PC-3 (cell line): ENCODE measurements around the gene ZNF423. TPM values are rescaled to one million over a fixed set of nuclear protein-coding genes. Genes with fewer than 3 reads are reported as not detected.

Source experiments
- ATAC-seq: fragments of 200-7000 bp; cut with Tn5 transposase; 2 replicates; pipeline ENCODE4 v1.9.1; 2020; ENCODE audit warnings: mild to moderate bottlenecking, moderate library complexity
- BruUV-seq: library from RNA; stranded (reverse); fragments of 400-500 nt; replicated peaks from 2 replicates; lab custom pipeline; 2021; lab: Mats Ljungman, UMichigan
- CTCF ChIA-PET: fragments of 300-600 bp; sonication (Branson Sonifier 250); formaldehyde crosslinking; loops from one replicate; lab custom pipeline; 2022; ENCODE audit warnings: antibody characterized with exemption; lab: Charles Lee
- POLR2A ChIA-PET: fragments of 300-600 bp; sonication (Branson Sonifier 250); formaldehyde crosslinking; loops from one replicate; lab custom pipeline; 2022; ENCODE audit warnings: antibody characterized with exemption; ENCODE audit not compliant: unreplicated experiment; lab: Charles Lee
- DNase-seq: peaks from one replicate; pipeline ENCODE4 v3.0.0-alpha.2; 2015
- H2AFZ ChIP-seq: fragments of 300-600 bp; sonication (generic); 2 replicates; pipeline ENCODE4 v1.6.0; 2016; ENCODE audit warnings: antibody characterized with exemption, low read length
- H3F3A ChIP-seq: fragments of 300-600 bp; sonication (generic); one replicate; pipeline ENCODE4 v1.6.0; 2017; ENCODE audit warnings: antibody characterized with exemption, low read length, control low read depth, mild to moderate bottlenecking; ENCODE audit not compliant: unreplicated experiment
- H3K27ac ChIP-seq: fragments of 300-600 bp; sonication (generic); 2 replicates; pipeline ENCODE4 v1.5.1; 2016; ENCODE audit warnings: mild to moderate bottlenecking, low read length
- H3K27me3 ChIP-seq: fragments of 300-600 bp; sonication (generic); 2 replicates; pipeline ENCODE4 v1.6.1; 2016; ENCODE audit warnings: low read length, mixed read lengths
- H3K36me3 ChIP-seq: fragments of 300-600 bp; sonication (generic); 2 replicates; pipeline ENCODE4 v1.6.1; 2016; ENCODE audit warnings: low read depth, mixed run types, low read length, mixed read lengths
- H3K4me1 ChIP-seq: fragments of 300-600 bp; sonication (generic); 2 replicates; pipeline ENCODE4 v1.5.1; 2016; ENCODE audit warnings: low read length; ENCODE audit not compliant: insufficient read depth
- H3K4me2 ChIP-seq: fragments of 300-600 bp; sonication (generic); 2 replicates; pipeline ENCODE4 v1.6.0; 2016; ENCODE audit warnings: low read length
- H3K4me3 ChIP-seq: fragments of 300-600 bp; sonication (generic); 2 replicates; pipeline ENCODE4 v1.5.1; 2016; ENCODE audit warnings: mild to moderate bottlenecking, low read length, mixed read lengths
- H3K79me2 ChIP-seq: fragments of 300-600 bp; sonication (generic); 2 replicates; pipeline ENCODE4 v1.6.1; 2017; ENCODE audit warnings: low read length, mixed read lengths
- H3K9ac ChIP-seq: fragments of 300-600 bp; sonication (generic); 2 replicates; pipeline ENCODE4 v1.6.0; 2016; ENCODE audit warnings: mild to moderate bottlenecking, low read length
- H3K9me2 ChIP-seq: fragments of 300-600 bp; sonication (generic); replicated peaks from 2 replicates; pipeline ENCODE4 v1.6.1; 2016; ENCODE audit warnings: mixed run types, low read length, mixed read lengths
- H3K9me3 ChIP-seq: fragments of 300-600 bp; sonication (generic); 2 replicates; pipeline ENCODE4 v1.6.1; 2016; ENCODE audit warnings: low read length, mixed read lengths
- H4K20me1 ChIP-seq: fragments of 300-600 bp; sonication (generic); 2 replicates; pipeline ENCODE4 v1.6.1; 2016; ENCODE audit warnings: low read length, mixed read lengths
- EZH2 ChIP-seq: fragments of 300-600 bp; sonication (generic); IDR thresholded peaks from one replicate; pipeline ENCODE4 v1.6.1; 2017; ENCODE audit warnings: antibody characterized with exemption, mild to moderate bottlenecking, low read length; ENCODE audit not compliant: unreplicated experiment
- EZH2phosphoT487 ChIP-seq: fragments of 300-600 bp; sonication (generic); IDR thresholded peaks from 2 replicates; pipeline ENCODE4 v1.6.1; 2018; ENCODE audit warnings: mild to moderate bottlenecking, antibody characterized with exemption, low read length, borderline replicate concordance
- intact Hi-C: fragments of 100-400 bp; cut with micrococcal nuclease; formaldehyde crosslinking; loops from 2 replicates; pipeline ENCODE4 v1.9.0; 2023
- total RNA-seq: library from RNA; depleted of rRNA; stranded (reverse); fragments of >200 nt; gene quantifications from 2 replicates; pipeline ENCODE4 v1.2.3, GENCODE V29; 2014
- TF ChIP-seq, protein P1 (sequence below): fragments of 300-600 bp; sonication (generic); conservative IDR thresholded peaks from 2 replicates; pipeline ENCODE4 v1.5.1; 2017; ENCODE audit warnings: antibody characterized with exemption, low read depth, mild to moderate bottlenecking, low read length

ZNF423 gene
- total RNA-seq, 1 experiment from 2014 or later = not detected

DNA sequence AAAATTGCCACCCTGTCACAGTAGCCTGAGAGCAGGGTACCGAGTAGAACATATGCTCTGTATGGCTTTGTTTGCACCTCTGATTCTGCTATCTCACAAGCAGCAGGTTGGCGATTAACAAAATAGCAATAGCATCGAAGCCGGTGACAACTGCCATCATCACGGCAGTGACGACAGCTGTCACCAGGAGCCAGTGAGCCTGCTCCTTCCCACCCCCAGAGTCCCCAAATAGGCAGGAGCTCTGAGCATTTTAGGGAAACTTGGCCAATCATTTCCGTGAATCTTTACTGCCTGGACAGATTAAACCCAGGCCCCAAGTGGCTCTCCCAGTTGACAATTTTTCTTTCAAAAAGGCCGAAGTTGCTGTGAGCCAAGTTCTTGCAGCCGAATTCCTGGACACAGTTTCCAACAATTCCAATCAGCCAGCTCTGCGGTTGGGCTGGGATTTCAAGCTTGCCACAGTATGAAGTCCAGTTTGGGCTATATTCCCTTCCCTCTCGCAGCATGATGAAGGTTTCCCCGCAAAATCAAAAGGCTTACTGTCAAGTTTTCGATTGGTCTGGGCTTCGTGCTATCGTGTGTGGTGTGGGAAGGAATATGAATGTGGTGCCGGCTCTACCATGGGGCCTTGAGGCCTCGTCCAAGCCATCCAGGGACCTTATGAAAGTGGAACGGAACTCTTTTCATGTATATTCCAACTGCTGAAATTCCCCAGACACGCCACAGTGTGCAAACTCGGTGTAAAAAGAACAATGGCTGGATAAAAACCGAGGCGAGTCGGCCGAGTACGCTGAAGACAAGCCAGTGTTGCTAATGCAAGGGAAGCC is 295.7 kb downstream of the ZNF423 start:
- intact Hi-C loops = no loop called here
- Histone ChIP-seq H3K36me3 (no peaks in the 10 kb centered on the region), H3K79me2 (no peaks in the 10 kb centered on the region), H3K9me2 (no peaks in the 10 kb centered on the region), H3K4me1 (no peaks in the 10 kb centered on the region), H2AFZ (no peak overlapping the region), H3K27me3 (peaks cover 13% of the 10 kb centered on the region), H3K27ac (no peak overlapping the region), H3F3A (no peaks in the 10 kb centered on the region), H3K9ac (no peak overlapping the region), H3K4me3 (no peak overlapping the region), H3K9me3 (no peaks in the 10 kb centered on the region), H3K4me2 (no peak overlapping the region), H4K20me1 (no peaks in the 10 kb centered on the region)
- no TSS peak for BruUV-seq
- POLR2A ChIA-PET = no interaction called here
- TF ChIP-seq EZH2 = no peak
- TF ChIP-seq EZH2phosphoT487 = no peak
- TF ChIP-seq, protein P1, sequence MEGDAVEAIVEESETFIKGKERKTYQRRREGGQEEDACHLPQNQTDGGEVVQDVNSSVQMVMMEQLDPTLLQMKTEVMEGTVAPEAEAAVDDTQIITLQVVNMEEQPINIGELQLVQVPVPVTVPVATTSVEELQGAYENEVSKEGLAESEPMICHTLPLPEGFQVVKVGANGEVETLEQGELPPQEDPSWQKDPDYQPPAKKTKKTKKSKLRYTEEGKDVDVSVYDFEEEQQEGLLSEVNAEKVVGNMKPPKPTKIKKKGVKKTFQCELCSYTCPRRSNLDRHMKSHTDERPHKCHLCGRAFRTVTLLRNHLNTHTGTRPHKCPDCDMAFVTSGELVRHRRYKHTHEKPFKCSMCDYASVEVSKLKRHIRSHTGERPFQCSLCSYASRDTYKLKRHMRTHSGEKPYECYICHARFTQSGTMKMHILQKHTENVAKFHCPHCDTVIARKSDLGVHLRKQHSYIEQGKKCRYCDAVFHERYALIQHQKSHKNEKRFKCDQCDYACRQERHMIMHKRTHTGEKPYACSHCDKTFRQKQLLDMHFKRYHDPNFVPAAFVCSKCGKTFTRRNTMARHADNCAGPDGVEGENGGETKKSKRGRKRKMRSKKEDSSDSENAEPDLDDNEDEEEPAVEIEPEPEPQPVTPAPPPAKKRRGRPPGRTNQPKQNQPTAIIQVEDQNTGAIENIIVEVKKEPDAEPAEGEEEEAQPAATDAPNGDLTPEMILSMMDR = no peak
- CTCF ChIA-PET = no interaction called here
- no peak for DNase-seq
- no peak for ATAC-seq

DNA sequence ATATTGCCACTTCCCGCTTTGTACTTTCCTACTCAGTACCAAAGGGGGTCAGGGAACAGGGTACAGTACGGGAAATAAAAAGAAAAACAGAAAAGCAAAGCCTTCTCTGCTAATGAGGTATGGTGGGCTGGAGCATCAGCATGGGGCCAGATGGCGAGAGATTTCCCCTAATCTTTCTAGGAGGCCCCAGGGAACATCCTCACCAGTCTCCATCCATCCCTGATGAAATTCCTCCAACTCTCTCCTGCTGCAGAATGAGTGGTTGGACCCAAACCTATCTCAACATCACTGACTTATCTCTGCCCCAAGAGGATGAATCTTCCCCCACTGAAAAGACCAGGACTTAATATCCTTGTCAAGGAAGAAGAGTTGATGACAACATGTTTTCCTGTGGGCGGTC is 296.7 kb downstream of the ZNF423 start:
- Histone ChIP-seq H3K4me1 (no peaks in the 10 kb centered on the region), H3K4me2 (no peak overlapping the region), H3K79me2 (no peaks in the 10 kb centered on the region), H3K9me3 (no peaks in the 10 kb centered on the region), H3K27me3 (peaks cover 13% of the 10 kb centered on the region), H3F3A (no peaks in the 10 kb centered on the region), H3K9ac (no peak overlapping the region), H2AFZ (no peak overlapping the region), H4K20me1 (no peaks in the 10 kb centered on the region), H3K27ac (no peak overlapping the region), H3K36me3 (no peaks in the 10 kb centered on the region), H3K9me2 (no peaks in the 10 kb centered on the region), H3K4me3 (no peak overlapping the region)
- intact Hi-C loops = no loop called here
- DNase-seq (no peak), ATAC-seq (no peak)
- ChIA-PET CTCF (no interaction called here), POLR2A (no interaction called here)
- BruUV-seq = no TSS peak
- TF ChIP-seq, protein P1 = no peak
- TF ChIP-seq EZH2phosphoT487 (no peak), EZH2 (no peak)

DNA sequence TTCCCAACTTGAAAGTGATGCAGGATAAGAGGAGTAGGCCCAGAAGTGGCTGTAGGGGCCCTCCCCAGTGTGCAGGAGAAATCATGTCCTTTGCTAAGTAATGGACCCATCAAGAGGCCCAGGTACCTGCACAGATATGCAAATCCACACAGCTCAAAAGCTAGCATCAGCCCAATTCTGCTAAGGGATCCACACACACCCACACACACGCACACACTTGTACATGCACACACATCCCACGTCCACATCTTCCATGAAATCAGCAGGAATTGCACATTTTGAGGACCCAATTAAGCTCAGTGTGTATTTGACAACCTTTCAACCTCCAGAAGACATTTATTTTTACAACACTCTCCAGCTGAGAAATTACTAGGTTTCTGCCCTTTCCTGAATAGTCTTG is 297.5 kb downstream of the ZNF423 start:
- H3K9ac ChIP-seq = no peak overlapping the region
- H3K4me3 ChIP-seq = no peak overlapping the region
- POLR2A ChIA-PET = no interaction called here
- no peak overlapping the region for H2AFZ ChIP-seq
- H3K4me1 ChIP-seq = no peaks in the 10 kb centered on the region
- CTCF ChIA-PET = no interaction called here
- no peaks in the 10 kb centered on the region for H3F3A ChIP-seq
- H3K36me3 ChIP-seq = no peaks in the 10 kb centered on the region
- no TSS peak for BruUV-seq
- DNase-seq (no peak), ATAC-seq (no peak)
- intact Hi-C loops = no loop called here
- no peaks in the 10 kb centered on the region for H3K9me3 ChIP-seq
- no peak overlapping the region for H3K27ac ChIP-seq
- TF ChIP-seq EZH2 = no peak
- TF ChIP-seq, protein P1 = no peak
- no peak for TF ChIP-seq EZH2phosphoT487
- no peaks in the 10 kb centered on the region for H3K79me2 ChIP-seq
- no peaks in the 10 kb centered on the region for H3K9me2 ChIP-seq
- no peaks in the 10 kb centered on the region for H4K20me1 ChIP-seq
- H3K4me2 ChIP-seq = no peak overlapping the region
- H3K27me3 ChIP-seq = peaks cover 13% of the 10 kb centered on the region
